ENCODE data around the gene VCAN. TPM values are rescaled to one million over a fixed set of nuclear protein-coding genes. Genes with fewer than 3 reads are reported as not detected.

Gene VCAN
- total and polyA plus RNA-seq, 2 of the 8 experiments (the other 6 are each of a cell fraction or from before 2014, with no cell fraction given), result 146 to 404 TPM

DNA sequence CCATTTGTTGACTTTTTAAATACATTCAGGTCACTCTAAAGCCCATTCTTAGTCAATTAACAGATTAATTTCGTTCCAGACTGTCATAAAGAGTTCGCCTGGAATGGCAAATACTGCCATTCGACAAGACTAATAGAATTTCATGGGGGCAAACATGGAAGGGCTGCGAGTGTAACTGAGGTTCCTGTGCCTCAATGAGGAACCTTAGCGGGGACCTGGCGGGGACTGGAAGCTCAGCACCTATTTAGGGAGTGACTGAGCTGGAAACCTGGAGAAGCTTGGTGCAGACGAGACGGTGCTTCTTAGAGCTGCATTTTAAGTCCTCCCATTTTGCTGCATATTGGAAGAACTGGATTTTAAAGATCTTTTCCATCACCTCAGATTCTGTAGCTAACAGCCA, 3.4 kb downstream of the VCAN start (continued):
- TF ChIP-seq, protein P1, sequence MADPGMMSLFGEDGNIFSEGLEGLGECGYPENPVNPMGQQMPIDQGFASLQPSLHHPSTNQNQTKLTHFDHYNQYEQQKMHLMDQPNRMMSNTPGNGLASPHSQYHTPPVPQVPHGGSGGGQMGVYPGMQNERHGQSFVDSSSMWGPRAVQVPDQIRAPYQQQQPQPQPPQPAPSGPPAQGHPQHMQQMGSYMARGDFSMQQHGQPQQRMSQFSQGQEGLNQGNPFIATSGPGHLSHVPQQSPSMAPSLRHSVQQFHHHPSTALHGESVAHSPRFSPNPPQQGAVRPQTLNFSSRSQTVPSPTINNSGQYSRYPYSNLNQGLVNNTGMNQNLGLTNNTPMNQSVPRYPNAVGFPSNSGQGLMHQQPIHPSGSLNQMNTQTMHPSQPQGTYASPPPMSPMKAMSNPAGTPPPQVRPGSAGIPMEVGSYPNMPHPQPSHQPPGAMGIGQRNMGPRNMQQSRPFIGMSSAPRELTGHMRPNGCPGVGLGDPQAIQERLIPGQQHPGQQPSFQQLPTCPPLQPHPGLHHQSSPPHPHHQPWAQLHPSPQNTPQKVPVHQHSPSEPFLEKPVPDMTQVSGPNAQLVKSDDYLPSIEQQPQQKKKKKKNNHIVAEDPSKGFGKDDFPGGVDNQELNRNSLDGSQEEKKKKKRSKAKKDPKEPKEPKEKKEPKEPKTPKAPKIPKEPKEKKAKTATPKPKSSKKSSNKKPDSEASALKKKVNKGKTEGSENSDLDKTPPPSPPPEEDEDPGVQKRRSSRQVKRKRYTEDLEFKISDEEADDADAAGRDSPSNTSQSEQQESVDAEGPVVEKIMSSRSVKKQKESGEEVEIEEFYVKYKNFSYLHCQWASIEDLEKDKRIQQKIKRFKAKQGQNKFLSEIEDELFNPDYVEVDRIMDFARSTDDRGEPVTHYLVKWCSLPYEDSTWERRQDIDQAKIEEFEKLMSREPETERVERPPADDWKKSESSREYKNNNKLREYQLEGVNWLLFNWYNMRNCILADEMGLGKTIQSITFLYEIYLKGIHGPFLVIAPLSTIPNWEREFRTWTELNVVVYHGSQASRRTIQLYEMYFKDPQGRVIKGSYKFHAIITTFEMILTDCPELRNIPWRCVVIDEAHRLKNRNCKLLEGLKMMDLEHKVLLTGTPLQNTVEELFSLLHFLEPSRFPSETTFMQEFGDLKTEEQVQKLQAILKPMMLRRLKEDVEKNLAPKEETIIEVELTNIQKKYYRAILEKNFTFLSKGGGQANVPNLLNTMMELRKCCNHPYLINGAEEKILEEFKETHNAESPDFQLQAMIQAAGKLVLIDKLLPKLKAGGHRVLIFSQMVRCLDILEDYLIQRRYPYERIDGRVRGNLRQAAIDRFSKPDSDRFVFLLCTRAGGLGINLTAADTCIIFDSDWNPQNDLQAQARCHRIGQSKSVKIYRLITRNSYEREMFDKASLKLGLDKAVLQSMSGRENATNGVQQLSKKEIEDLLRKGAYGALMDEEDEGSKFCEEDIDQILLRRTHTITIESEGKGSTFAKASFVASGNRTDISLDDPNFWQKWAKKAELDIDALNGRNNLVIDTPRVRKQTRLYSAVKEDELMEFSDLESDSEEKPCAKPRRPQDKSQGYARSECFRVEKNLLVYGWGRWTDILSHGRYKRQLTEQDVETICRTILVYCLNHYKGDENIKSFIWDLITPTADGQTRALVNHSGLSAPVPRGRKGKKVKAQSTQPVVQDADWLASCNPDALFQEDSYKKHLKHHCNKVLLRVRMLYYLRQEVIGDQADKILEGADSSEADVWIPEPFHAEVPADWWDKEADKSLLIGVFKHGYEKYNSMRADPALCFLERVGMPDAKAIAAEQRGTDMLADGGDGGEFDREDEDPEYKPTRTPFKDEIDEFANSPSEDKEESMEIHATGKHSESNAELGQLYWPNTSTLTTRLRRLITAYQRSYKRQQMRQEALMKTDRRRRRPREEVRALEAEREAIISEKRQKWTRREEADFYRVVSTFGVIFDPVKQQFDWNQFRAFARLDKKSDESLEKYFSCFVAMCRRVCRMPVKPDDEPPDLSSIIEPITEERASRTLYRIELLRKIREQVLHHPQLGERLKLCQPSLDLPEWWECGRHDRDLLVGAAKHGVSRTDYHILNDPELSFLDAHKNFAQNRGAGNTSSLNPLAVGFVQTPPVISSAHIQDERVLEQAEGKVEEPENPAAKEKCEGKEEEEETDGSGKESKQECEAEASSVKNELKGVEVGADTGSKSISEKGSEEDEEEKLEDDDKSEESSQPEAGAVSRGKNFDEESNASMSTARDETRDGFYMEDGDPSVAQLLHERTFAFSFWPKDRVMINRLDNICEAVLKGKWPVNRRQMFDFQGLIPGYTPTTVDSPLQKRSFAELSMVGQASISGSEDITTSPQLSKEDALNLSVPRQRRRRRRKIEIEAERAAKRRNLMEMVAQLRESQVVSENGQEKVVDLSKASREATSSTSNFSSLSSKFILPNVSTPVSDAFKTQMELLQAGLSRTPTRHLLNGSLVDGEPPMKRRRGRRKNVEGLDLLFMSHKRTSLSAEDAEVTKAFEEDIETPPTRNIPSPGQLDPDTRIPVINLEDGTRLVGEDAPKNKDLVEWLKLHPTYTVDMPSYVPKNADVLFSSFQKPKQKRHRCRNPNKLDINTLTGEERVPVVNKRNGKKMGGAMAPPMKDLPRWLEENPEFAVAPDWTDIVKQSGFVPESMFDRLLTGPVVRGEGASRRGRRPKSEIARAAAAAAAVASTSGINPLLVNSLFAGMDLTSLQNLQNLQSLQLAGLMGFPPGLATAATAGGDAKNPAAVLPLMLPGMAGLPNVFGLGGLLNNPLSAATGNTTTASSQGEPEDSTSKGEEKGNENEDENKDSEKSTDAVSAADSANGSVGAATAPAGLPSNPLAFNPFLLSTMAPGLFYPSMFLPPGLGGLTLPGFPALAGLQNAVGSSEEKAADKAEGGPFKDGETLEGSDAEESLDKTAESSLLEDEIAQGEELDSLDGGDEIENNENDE (IDR thresholded peaks at IDR 0.05; ENCODE audit: insufficient replicate concordance, low read length), result no peak

All from H1 (cell line).